Activated CD4-positive, alpha-beta memory T cell treated with anti-CD3 and anti-CD28 coated beads, Interleukin-2, amount 10 ng/mL, durations not matched to agents 7 days and 5 days (primary cell): ENCODE data around the gene AHDC1. TPM values are rescaled to one million over a fixed set of nuclear protein-coding genes. Genes with fewer than 3 reads are reported as not detected.

Experiments
- CTCF ChIA-PET: fragments of 350-600 bp; sonication (Branson Sonifier 250); formaldehyde crosslinking; loops from one replicate; lab custom pipeline; 2021; ENCODE audit warnings: antibody characterized with exemption, inconsistent platforms; lab: Charles Lee
- POLR2A ChIA-PET: fragments of 350-600 bp; sonication (Branson Sonifier 250); formaldehyde crosslinking; loops from one replicate; lab custom pipeline; 2021; ENCODE audit warnings: antibody characterized with exemption; lab: Charles Lee
- DNase-seq: peaks from one replicate; pipeline ENCODE4 v3.0.0-alpha.2; 2020
- H3K27ac Mint-ChIP-seq: one replicate; pipeline ENCODE4 v1.8.0; 2021; ENCODE audit warnings: mild to moderate bottlenecking, mixed read lengths
- H3K27me3 Mint-ChIP-seq: one replicate; pipeline ENCODE4 v1.8.0; 2021; ENCODE audit warnings: mixed read lengths
- H3K36me3 Mint-ChIP-seq: one replicate; pipeline ENCODE4 v1.8.0; 2021; ENCODE audit warnings: low read depth, mixed read lengths
- H3K4me1 Mint-ChIP-seq: one replicate; pipeline ENCODE4 v1.8.0; 2021; ENCODE audit warnings: mixed read lengths
- H3K4me3 Mint-ChIP-seq: one replicate; pipeline ENCODE4 v1.8.0; 2021; ENCODE audit warnings: mild to moderate bottlenecking, mixed read lengths
- H3K9me3 Mint-ChIP-seq: one replicate; pipeline ENCODE4 v1.8.0; 2021; ENCODE audit warnings: mixed read lengths
- total RNA-seq, 2 experiments: library from RNA; stranded (reverse); gene quantifications; one replicate each; pipeline ENCODE4 v1.2.3, GENCODE V29; 2021

The AHDC1 gene
- total RNA-seq, 2 experiments from 2014 or later = 16.9 to 18.9 TPM

- DNase-seq = no peak
- ChIA-PET CTCF (interaction anchor here (3.7 kb wide), 1 partner anchor 21 kb away, joined by 12 read pairs; no protein-coding TSS in a partner anchor), POLR2A (interaction anchor here (1.2 kb wide), 1 partner anchor 21 kb away, joined by 3 read pairs; no protein-coding TSS in a partner anchor)
- H3K4me1 Mint-ChIP-seq = peaks cover 6% of the 10 kb centered on the region
- H3K4me3 Mint-ChIP-seq = no peak overlapping the region
- H3K9me3 Mint-ChIP-seq = no peaks in the 10 kb centered on the region
- no peak overlapping the region for H3K27ac Mint-ChIP-seq
- peaks cover 20% of the 10 kb centered on the region for H3K27me3 Mint-ChIP-seq
- H3K36me3 Mint-ChIP-seq = peaks cover 3% of the 10 kb centered on the region
Observed at GRCh38 chr1:27577504-27578188, 26.3 kb downstream of the AHDC1 start.

- ChIA-PET POLR2A (interaction anchor here (1.2 kb wide), 1 partner anchor 20 kb away, joined by 3 read pairs; no protein-coding TSS in a partner anchor), CTCF (interaction anchor here (0.8 to 3.7 kb wide), 2 partner anchors 20 to 93 kb away, joined by 3 to 12 read pairs; no protein-coding TSS in a partner anchor)
- Mint-ChIP-seq H3K27ac (no peak overlapping the region), H3K4me1 (peaks cover 8% of the 10 kb centered on the region), H3K9me3 (no peaks in the 10 kb centered on the region), H3K27me3 (peaks cover 20% of the 10 kb centered on the region), H3K36me3 (peaks cover 3% of the 10 kb centered on the region), H3K4me3 (no peak overlapping the region)
- no peak for DNase-seq
Observed at GRCh38 chr1:27576806-27577227, 27.1 kb downstream of the AHDC1 start.

- H3K4me1 Mint-ChIP-seq = peaks cover 10% of the 10 kb centered on the region
- no peak overlapping the region for H3K27ac Mint-ChIP-seq
- DNase-seq = no peak
- H3K27me3 Mint-ChIP-seq = peaks cover 20% of the 10 kb centered on the region
- H3K4me3 Mint-ChIP-seq = no peak overlapping the region
- ChIA-PET POLR2A (interaction anchor here (1.6 kb wide), 1 partner anchor 86 kb away, joined by 3 read pairs; the partner anchor contains the start of gene WASF2), CTCF (interaction anchor here (3.7 kb wide), 1 partner anchor 19 kb away, joined by 12 read pairs; no protein-coding TSS in a partner anchor)
- H3K36me3 Mint-ChIP-seq = peaks cover 3% of the 10 kb centered on the region
- no peaks in the 10 kb centered on the region for H3K9me3 Mint-ChIP-seq
Observed at GRCh38 chr1:27575840-27576331, 28.1 kb downstream of the AHDC1 start.

- no peak overlapping the region for H3K27ac Mint-ChIP-seq
- peaks cover 10% of the 10 kb centered on the region for H3K4me1 Mint-ChIP-seq
- CTCF ChIA-PET = interaction anchor here (3.7 kb wide), 1 partner anchor 18 kb away, joined by 12 read pairs; no protein-coding TSS in a partner anchor
- peaks cover 3% of the 10 kb centered on the region for H3K36me3 Mint-ChIP-seq
- peaks cover 21% of the 10 kb centered on the region for H3K27me3 Mint-ChIP-seq
- POLR2A ChIA-PET = interaction anchor here (1.6 kb wide), 1 partner anchor 85 kb away, joined by 3 read pairs; the partner anchor contains the start of gene WASF2
- no peak for DNase-seq
- no peaks in the 10 kb centered on the region for H3K9me3 Mint-ChIP-seq
- H3K4me3 Mint-ChIP-seq = no peak overlapping the region
Observed at GRCh38 chr1:27574871-27575831, 28.8 kb downstream of the AHDC1 start.

GRCh38 chr1:27574001-27574781, 29.8 kb downstream of the AHDC1 start:
- ChIA-PET CTCF (interaction anchor here (2.3 kb wide), 1 partner anchor 17 kb away, joined by 11 read pairs; no protein-coding TSS in a partner anchor), POLR2A (interaction anchor here (0.9 to 1.6 kb wide), 2 partner anchors 17 to 84 kb away, joined by 3 read pairs; partner anchors contain the start of gene WASF2)
- Mint-ChIP-seq H3K36me3 (peaks cover 3% of the 10 kb centered on the region), H3K27ac (no peak overlapping the region), H3K4me3 (no peak overlapping the region), H3K4me1 (peaks cover 11% of the 10 kb centered on the region), H3K9me3 (no peaks in the 10 kb centered on the region), H3K27me3 (peaks cover 23% of the 10 kb centered on the region)
- DNase-seq = no peak

GRCh38 chr1:27572679-27573426, 31.1 kb downstream of the AHDC1 start:
- CTCF ChIA-PET = interaction anchor here (1.0 to 2.3 kb wide), 2 partner anchors 16 to 33 kb away, joined by 3 to 11 read pairs; no protein-coding TSS in a partner anchor
- DNase-seq = no peak
- H3K27ac Mint-ChIP-seq = no peak overlapping the region
- H3K9me3 Mint-ChIP-seq = no peaks in the 10 kb centered on the region
- no peak overlapping the region for H3K4me3 Mint-ChIP-seq
- peaks cover 3% of the 10 kb centered on the region for H3K36me3 Mint-ChIP-seq
- POLR2A ChIA-PET = interaction anchor here (0.9 kb wide), 2 partner anchors 15 to 16 kb away, joined by 3 read pairs; no protein-coding TSS in a partner anchor
- H3K27me3 Mint-ChIP-seq = peaks cover 25% of the 10 kb centered on the region
- peaks cover 18% of the 10 kb centered on the region for H3K4me1 Mint-ChIP-seq

- Mint-ChIP-seq H3K4me1 (peaks cover 23% of the 10 kb centered on the region), H3K9me3 (no peaks in the 10 kb centered on the region), H3K36me3 (peaks cover 3% of the 10 kb centered on the region), H3K27me3 (peaks cover 24% of the 10 kb centered on the region), H3K4me3 (no peak overlapping the region), H3K27ac (no peak overlapping the region)
- no peak for DNase-seq
- POLR2A ChIA-PET = interaction anchor here (0.9 kb wide), 1 partner anchor 15 kb away, joined by 3 read pairs; no protein-coding TSS in a partner anchor
- CTCF ChIA-PET = interaction anchor here (2.3 to 5.4 kb wide), 2 partner anchors 15 kb away, joined by 11 to 82 read pairs; no protein-coding TSS in a partner anchor
Observed at GRCh38 chr1:27572019-27572678, 31.8 kb downstream of the AHDC1 start.

GRCh38 chr1:27571439-27572018, 32.4 kb downstream of the AHDC1 start:
- DNase-seq = no peak
- H3K4me1 Mint-ChIP-seq = peaks cover 23% of the 10 kb centered on the region
- H3K4me3 Mint-ChIP-seq = no peak overlapping the region
- H3K9me3 Mint-ChIP-seq = no peaks in the 10 kb centered on the region
- no peak overlapping the region for H3K27ac Mint-ChIP-seq
- peaks cover 18% of the 10 kb centered on the region for H3K27me3 Mint-ChIP-seq
- H3K36me3 Mint-ChIP-seq = peaks cover 3% of the 10 kb centered on the region
- CTCF ChIA-PET = interaction anchor here (5.4 kb wide), 1 partner anchor 14 kb away, joined by 82 read pairs; no protein-coding TSS in a partner anchor
- POLR2A ChIA-PET = interaction anchor here (0.9 kb wide), 1 partner anchor 15 kb away, joined by 3 read pairs; no protein-coding TSS in a partner anchor

- POLR2A ChIA-PET = interaction anchor here (0.7 to 1.0 kb wide), 2 partner anchors 12 to 15 kb away, joined by 3 read pairs; no protein-coding TSS in a partner anchor
- H3K36me3 Mint-ChIP-seq = peaks cover 3% of the 10 kb centered on the region
- H3K27ac Mint-ChIP-seq = no peak overlapping the region
- DNase-seq = no peak
- CTCF ChIA-PET = interaction anchor here (5.4 kb wide), 1 partner anchor 14 kb away, joined by 82 read pairs; no protein-coding TSS in a partner anchor
- no peak overlapping the region for H3K4me3 Mint-ChIP-seq
- peaks cover 15% of the 10 kb centered on the region for H3K27me3 Mint-ChIP-seq
- peaks cover 23% of the 10 kb centered on the region for H3K4me1 Mint-ChIP-seq
- H3K9me3 Mint-ChIP-seq = no peaks in the 10 kb centered on the region
Observed at GRCh38 chr1:27570784-27571183, 33.2 kb downstream of the AHDC1 start.

- H3K4me1 Mint-ChIP-seq = peaks cover 23% of the 10 kb centered on the region
- CTCF ChIA-PET = interaction anchor here (2.8 to 5.4 kb wide), 3 partner anchors 13 to 47 kb away, joined by 12 to 82 read pairs (median 12); no protein-coding TSS in a partner anchor
- peaks cover 3% of the 10 kb centered on the region for H3K36me3 Mint-ChIP-seq
- no peak for DNase-seq
- no peak overlapping the region for H3K27ac Mint-ChIP-seq
- H3K9me3 Mint-ChIP-seq = no peaks in the 10 kb centered on the region
- POLR2A ChIA-PET = interaction anchor here (0.7 to 1.0 kb wide), 2 partner anchors 13 to 14 kb away, joined by 3 read pairs; no protein-coding TSS in a partner anchor
- peaks cover 15% of the 10 kb centered on the region for H3K27me3 Mint-ChIP-seq
- H3K4me3 Mint-ChIP-seq = no peak overlapping the region
Observed at GRCh38 chr1:27570356-27570755, 33.6 kb downstream of the AHDC1 start.
